ENCODE data around the gene MED27. TPM values are rescaled to one million over a fixed set of nuclear protein-coding genes. Genes with fewer than 3 reads are reported as not detected.

The MED27 gene
- total RNA-seq = 10 to 100 TPM; 12.0 to 18.8 TPM

DNA sequence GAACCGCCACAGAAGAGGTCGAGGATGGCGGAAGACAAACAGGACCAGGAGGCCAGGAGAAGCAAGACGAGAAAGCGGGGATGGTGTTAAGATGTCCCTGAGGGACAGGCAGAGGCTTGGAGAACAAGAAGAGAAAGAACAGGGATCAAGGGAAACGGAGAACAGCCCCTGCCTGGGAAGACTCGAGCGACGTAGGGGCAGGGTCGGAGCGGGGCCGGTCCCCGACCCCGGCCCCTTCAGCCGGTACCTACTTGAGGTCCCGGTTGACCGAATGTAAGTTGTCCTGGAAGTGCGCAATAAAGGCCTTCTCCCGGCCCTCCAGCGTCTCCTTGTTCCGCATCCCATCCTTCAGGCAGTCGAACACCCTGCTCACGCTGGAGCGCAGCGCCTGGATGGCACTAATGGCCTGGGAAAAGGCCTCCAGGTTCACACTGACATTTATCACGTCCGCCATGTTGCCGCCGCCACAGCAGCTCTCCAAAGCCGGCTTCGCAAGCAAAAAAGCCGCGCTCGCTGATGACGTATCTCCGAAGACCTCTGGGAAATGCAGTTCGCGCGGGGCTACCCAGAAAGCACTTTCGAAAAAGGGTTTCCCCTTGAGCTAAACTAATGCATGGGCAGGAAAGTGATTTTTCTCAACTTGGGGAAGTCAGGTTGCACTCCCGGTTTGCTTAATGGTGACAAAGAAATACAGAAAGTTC lies at the start of gene MED27:
TSS of gene MED27 (minus strand) at position 477 of the 701 bp plus-strand sequence. CDS start at position 454, 23 bp downstream.
- Histone ChIP-seq H3K4me1 (peaks cover 5% of the 10 kb centered on the region), H3K27me3 (no peaks in the 10 kb centered on the region), H3K9ac (ENCODE audit: low read depth in 2 of 2, low read length in 2 of 2) (peak within 1 kb of the TSS; percentile 71 to 76), H3K27ac (no peak within 1 kb of the TSS), H3K36me3 (no peaks in the 10 kb centered on the region), H3K9me3 (no peaks in the 10 kb centered on the region), H3K4me3 (peak within 1 kb of the TSS; percentile 98)
- TF ChIP-seq, protein P1, sequence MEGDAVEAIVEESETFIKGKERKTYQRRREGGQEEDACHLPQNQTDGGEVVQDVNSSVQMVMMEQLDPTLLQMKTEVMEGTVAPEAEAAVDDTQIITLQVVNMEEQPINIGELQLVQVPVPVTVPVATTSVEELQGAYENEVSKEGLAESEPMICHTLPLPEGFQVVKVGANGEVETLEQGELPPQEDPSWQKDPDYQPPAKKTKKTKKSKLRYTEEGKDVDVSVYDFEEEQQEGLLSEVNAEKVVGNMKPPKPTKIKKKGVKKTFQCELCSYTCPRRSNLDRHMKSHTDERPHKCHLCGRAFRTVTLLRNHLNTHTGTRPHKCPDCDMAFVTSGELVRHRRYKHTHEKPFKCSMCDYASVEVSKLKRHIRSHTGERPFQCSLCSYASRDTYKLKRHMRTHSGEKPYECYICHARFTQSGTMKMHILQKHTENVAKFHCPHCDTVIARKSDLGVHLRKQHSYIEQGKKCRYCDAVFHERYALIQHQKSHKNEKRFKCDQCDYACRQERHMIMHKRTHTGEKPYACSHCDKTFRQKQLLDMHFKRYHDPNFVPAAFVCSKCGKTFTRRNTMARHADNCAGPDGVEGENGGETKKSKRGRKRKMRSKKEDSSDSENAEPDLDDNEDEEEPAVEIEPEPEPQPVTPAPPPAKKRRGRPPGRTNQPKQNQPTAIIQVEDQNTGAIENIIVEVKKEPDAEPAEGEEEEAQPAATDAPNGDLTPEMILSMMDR (IDR thresholded peaks at IDR 0.05) = no peak
- intact Hi-C loops (cut with DNase I) = no loop called here
- DNase-seq = peak; percentile 94

- no peak overlapping the region for H3K27ac ChIP-seq
- intact Hi-C loops (cut with DNase I) = no loop called here
- no peak overlapping the region for H3K4me3 ChIP-seq
- TF ChIP-seq, protein P1 (IDR thresholded peaks at IDR 0.05) = no peak
- H3K36me3 ChIP-seq = no peaks in the 10 kb centered on the region
- H3K4me1 ChIP-seq = no peaks in the 10 kb centered on the region
- DNase-seq = no peak
- H3K27me3 ChIP-seq = peaks cover 9% of the 10 kb centered on the region
- no peak overlapping the region for H3K9ac ChIP-seq (ENCODE audit: low read depth in 2 of 2, low read length in 2 of 2)
- no peaks in the 10 kb centered on the region for H3K9me3 ChIP-seq
These were observed 48.3 kb upstream of the MED27 start for GRCh38 chr9:132127888-132128534.

- TF ChIP-seq, protein P1 (IDR thresholded peaks at IDR 0.05) = no peak
These were observed 47.1 kb upstream of the MED27 start for GRCh38 chr9:132126680-132127236.

DNA sequence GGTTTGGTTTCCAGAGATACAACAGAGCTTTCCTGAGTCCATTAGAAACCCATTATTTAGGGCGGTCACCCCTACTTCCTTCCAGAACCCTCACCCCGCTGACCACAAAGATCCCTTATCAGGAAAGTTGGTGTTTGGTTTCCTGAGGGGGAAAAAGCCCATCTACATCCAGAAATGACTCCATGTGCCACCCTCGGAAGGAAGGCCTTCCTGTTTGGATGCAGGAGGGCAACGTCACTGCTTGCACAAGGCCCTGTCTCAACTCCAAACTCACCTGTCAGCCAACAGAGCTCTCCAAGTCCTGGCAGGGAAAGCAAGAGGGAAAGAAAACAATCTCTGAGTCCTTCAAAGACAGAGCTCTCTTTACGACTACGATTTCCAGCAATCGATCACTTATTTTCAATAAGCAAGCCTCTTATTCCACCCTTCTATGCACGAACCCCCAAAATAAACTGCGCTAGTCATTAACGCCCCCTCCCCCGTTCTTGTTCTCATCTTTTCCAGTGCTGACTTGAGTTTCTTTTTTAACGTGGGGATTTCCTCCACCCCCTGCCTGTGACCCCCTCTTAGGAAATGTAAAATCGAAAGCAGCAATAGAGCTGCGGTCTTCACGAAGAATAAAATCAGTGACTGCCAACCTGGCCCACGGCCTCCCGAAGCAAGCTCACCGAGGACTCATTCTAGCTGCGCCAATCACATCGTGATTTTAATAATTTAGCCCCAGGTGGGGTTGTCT lies 46.4 kb upstream of the MED27 start:
- peaks cover 9% of the 10 kb centered on the region for H3K27me3 ChIP-seq
- no peaks in the 10 kb centered on the region for H3K4me1 ChIP-seq
- intact Hi-C loops (cut with DNase I) = no loop called here

More at GRCh38 chr9:132126680-132127236, 47.1 kb upstream of the MED27 start:
- H3K4me1 ChIP-seq = no peaks in the 10 kb centered on the region
- intact Hi-C loops (cut with DNase I) = no loop called here
- H3K4me3 ChIP-seq = no peak overlapping the region
- no peak overlapping the region for H3K27ac ChIP-seq
- H3K36me3 ChIP-seq = no peaks in the 10 kb centered on the region
- H3K27me3 ChIP-seq = peaks cover 9% of the 10 kb centered on the region
- no peak overlapping the region for H3K9ac ChIP-seq (ENCODE audit: low read depth in 2 of 2, low read length in 2 of 2)
- no peaks in the 10 kb centered on the region for H3K9me3 ChIP-seq
- DNase-seq = no peak

GRCh38 chr9:132125361-132125760 lies 45.7 kb upstream of the MED27 start:
- no peak overlapping the region for H3K9ac ChIP-seq (ENCODE audit: low read depth in 2 of 2, low read length in 2 of 2)
- DNase-seq = no peak
- no peak overlapping the region for H3K4me3 ChIP-seq
- TF ChIP-seq, protein P1 (IDR thresholded peaks at IDR 0.05) = no peak
- H3K9me3 ChIP-seq = no peaks in the 10 kb centered on the region
- no peak overlapping the region for H3K27ac ChIP-seq
- intact Hi-C loops (cut with DNase I) = no loop called here
- no peaks in the 10 kb centered on the region for H3K36me3 ChIP-seq
- no peaks in the 10 kb centered on the region for H3K4me1 ChIP-seq
- peaks cover 9% of the 10 kb centered on the region for H3K27me3 ChIP-seq

More for the DNA sequence above, 46.4 kb upstream of the MED27 start:
- Histone ChIP-seq H3K9ac (ENCODE audit: low read depth in 2 of 2, low read length in 2 of 2) (no peak overlapping the region), H3K9me3 (no peaks in the 10 kb centered on the region), H3K36me3 (no peaks in the 10 kb centered on the region), H3K27ac (no peak overlapping the region), H3K4me3 (no peak overlapping the region)
- TF ChIP-seq, protein P1 (IDR thresholded peaks at IDR 0.05) = no peak
- DNase-seq = no peak

All from colonic mucosa (tissue), 4 donors.